GM12875 (cell line): ENCODE measurements around the gene AP4E1.

ENCODE experiments used
- H3K4me3 ChIP-seq: one replicate; pipeline ENCODE4 v1.5.1; 2011; ENCODE audit warnings: low read depth, low read length, control low read depth
- CTCF ChIP-seq: IDR thresholded peaks from 2 replicates; pipeline ENCODE4 v1.5.1; 2011; ENCODE audit warnings: low read depth, mild to moderate bottlenecking, control low read depth, inconsistent platforms, low read length, moderate library complexity, borderline replicate concordance; ENCODE audit not compliant: insufficient read depth

The AP4E1 gene

GRCh38 chr15:50881121-50882048, 27.1 kb upstream of the AP4E1 start:
- H3K4me3 ChIP-seq = no peak overlapping the region
- no peak for TF ChIP-seq CTCF

GRCh38 chr15:50883903-50884302, 24.6 kb upstream of the AP4E1 start:
- no peak overlapping the region for H3K4me3 ChIP-seq
- no peak for TF ChIP-seq CTCF

GRCh38 chr15:50884540-50884939, 23.9 kb upstream of the AP4E1 start:
- no peak for TF ChIP-seq CTCF
- H3K4me3 ChIP-seq = no peak overlapping the region

GRCh38 chr15:50886139-50886467, 22.4 kb upstream of the AP4E1 start:
- TF ChIP-seq CTCF = no peak
- H3K4me3 ChIP-seq = no peak overlapping the region

- H3K4me3 ChIP-seq = no peak overlapping the region
These were observed 21.7 kb upstream of the AP4E1 start for GRCh38 chr15:50886611-50887345.

GRCh38 chr15:50888054-50888453, 20.4 kb upstream of the AP4E1 start:
- no peak overlapping the region for H3K4me3 ChIP-seq
- TF ChIP-seq CTCF = no peak

More at GRCh38 chr15:50886611-50887345, 21.7 kb upstream of the AP4E1 start:
- TF ChIP-seq CTCF = no peak
